Testis (tissue), 2 donors: ENCODE measurements around the gene SCNM1.

Experiments
- POLR2A ChIP-seq: fragments of 450-650 bp; IDR thresholded peaks from one replicate; pipeline ENCODE4 v1.6.1; 2017; ENCODE audit warnings: antibody characterized with exemption, mild to moderate bottlenecking, moderate library complexity
- TF ChIP-seq, protein P1 (sequence below), 3 experiments: fragments of 450-650 bp in 2 of 3; fragments of 200-600 bp in 1 of 3; sonication (generic) in 1 of 3; IDR thresholded peaks; one replicate each; pipeline ENCODE4 v1.5.1; 2016 to 2019; ENCODE audit warnings: antibody characterized with exemption in 3 of 3, mild to moderate bottlenecking in 2 of 3, moderate library complexity in 1 of 3

GRCh38 chr1:151167116-151167515 is 1.2 kb downstream of the SCNM1 start:
- TF ChIP-seq, protein P1, sequence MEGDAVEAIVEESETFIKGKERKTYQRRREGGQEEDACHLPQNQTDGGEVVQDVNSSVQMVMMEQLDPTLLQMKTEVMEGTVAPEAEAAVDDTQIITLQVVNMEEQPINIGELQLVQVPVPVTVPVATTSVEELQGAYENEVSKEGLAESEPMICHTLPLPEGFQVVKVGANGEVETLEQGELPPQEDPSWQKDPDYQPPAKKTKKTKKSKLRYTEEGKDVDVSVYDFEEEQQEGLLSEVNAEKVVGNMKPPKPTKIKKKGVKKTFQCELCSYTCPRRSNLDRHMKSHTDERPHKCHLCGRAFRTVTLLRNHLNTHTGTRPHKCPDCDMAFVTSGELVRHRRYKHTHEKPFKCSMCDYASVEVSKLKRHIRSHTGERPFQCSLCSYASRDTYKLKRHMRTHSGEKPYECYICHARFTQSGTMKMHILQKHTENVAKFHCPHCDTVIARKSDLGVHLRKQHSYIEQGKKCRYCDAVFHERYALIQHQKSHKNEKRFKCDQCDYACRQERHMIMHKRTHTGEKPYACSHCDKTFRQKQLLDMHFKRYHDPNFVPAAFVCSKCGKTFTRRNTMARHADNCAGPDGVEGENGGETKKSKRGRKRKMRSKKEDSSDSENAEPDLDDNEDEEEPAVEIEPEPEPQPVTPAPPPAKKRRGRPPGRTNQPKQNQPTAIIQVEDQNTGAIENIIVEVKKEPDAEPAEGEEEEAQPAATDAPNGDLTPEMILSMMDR (IDR thresholded peaks at IDR 0.05), result no peak
- TF ChIP-seq POLR2A, result no peak
